Measurements from ENCODE around the gene SLC1A7. TPM values are rescaled to one million over a fixed set of nuclear protein-coding genes. Genes with fewer than 3 reads are reported as not detected.

Gene SLC1A7
- total and polyA plus RNA-seq, 8 donors = 0.08 to 0.45 (median 0.29) TPM; not detected in 5

GRCh38 chr1:53061859-53062707 lies 80.4 kb downstream of the SLC1A7 start, which contains the start of gene PODN:
TSS of gene PODN (plus strand) at chr1:53062213. CDS start at chr1:53069856, 7,643 bp downstream.
- H3K36me3 ChIP-seq = no peaks in the 10 kb centered on the region
- H3K4me1 ChIP-seq = peaks cover 18 to 56% (median 34%) of the 10 kb centered on the region in 4 donors
- H3K27me3 ChIP-seq = peaks cover 0 to 30% (median 22%) of the 10 kb centered on the region in 3 donors
- peak in 1 of 2 donors; percentile 78 for DNase-seq
- H3K9me3 ChIP-seq = no peaks in the 10 kb centered on the region
- H3K4me3 ChIP-seq = peak within 1 kb of the TSS; percentile 66 to 79 (median 68)
- WGBS, 5 donors = 0 to 1% (median 1%) methylated on average over 22 to 73 of the region's 73 CpGs
- TF ChIP-seq EP300 (IDR thresholded peaks at IDR 0.05) (no peak), POLR2A (IDR thresholded peaks at IDR 0.05) (no peak), POLR2AphosphoS5 (IDR thresholded peaks at IDR 0.05) (no peak)
- TF ChIP-seq, protein P1, sequence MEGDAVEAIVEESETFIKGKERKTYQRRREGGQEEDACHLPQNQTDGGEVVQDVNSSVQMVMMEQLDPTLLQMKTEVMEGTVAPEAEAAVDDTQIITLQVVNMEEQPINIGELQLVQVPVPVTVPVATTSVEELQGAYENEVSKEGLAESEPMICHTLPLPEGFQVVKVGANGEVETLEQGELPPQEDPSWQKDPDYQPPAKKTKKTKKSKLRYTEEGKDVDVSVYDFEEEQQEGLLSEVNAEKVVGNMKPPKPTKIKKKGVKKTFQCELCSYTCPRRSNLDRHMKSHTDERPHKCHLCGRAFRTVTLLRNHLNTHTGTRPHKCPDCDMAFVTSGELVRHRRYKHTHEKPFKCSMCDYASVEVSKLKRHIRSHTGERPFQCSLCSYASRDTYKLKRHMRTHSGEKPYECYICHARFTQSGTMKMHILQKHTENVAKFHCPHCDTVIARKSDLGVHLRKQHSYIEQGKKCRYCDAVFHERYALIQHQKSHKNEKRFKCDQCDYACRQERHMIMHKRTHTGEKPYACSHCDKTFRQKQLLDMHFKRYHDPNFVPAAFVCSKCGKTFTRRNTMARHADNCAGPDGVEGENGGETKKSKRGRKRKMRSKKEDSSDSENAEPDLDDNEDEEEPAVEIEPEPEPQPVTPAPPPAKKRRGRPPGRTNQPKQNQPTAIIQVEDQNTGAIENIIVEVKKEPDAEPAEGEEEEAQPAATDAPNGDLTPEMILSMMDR (IDR thresholded peaks at IDR 0.05) = no peak
- peak within 1 kb of the TSS; percentile 30 to 86 (median 77) for H3K27ac ChIP-seq
- intact Hi-C loops (cut with DNase I; ENCODE audit: low total_unique reads) = no loop called here

GRCh38 chr1:53061123-53061858 lies 81.1 kb downstream of the SLC1A7 start:
- H3K27me3 ChIP-seq = peaks cover 0 to 30% (median 22%) of the 10 kb centered on the region in 3 donors
- H3K36me3 ChIP-seq = no peaks in the 10 kb centered on the region
- 45 to 60% (median 45%) methylated on average over 11 to 19 of the region's 19 CpGs for WGBS, 5 donors
- H3K4me3 ChIP-seq = peak overlapping the region; percentile 66 to 79 (median 68)
- peaks cover 18 to 50% (median 30%) of the 10 kb centered on the region in 4 donors for H3K4me1 ChIP-seq
- peak in 1 of 2 donors; percentile 67 for DNase-seq
- intact Hi-C loops (cut with DNase I; ENCODE audit: low total_unique reads) = no loop called here
- H3K9me3 ChIP-seq = no peaks in the 10 kb centered on the region
- peak overlapping the region; percentile 30 to 86 (median 77) for H3K27ac ChIP-seq
- TF ChIP-seq, protein P1 (IDR thresholded peaks at IDR 0.05) = no peak
- no peak for TF ChIP-seq EP300 (IDR thresholded peaks at IDR 0.05)
- no peak for TF ChIP-seq POLR2A (IDR thresholded peaks at IDR 0.05)
- no peak for TF ChIP-seq POLR2AphosphoS5 (IDR thresholded peaks at IDR 0.05)

- Histone ChIP-seq H3K27me3 (peaks cover 0 to 30% (median 22%) of the 10 kb centered on the region in 3 donors), H3K4me3 (no peak overlapping the region), H3K4me1 (peaks cover 18 to 44% (median 29%) of the 10 kb centered on the region in 4 donors), H3K9me3 (no peaks in the 10 kb centered on the region), H3K27ac (peak overlapping the region; percentile 30 to 86 (median 77)), H3K36me3 (no peaks in the 10 kb centered on the region)
- no peak for TF ChIP-seq POLR2AphosphoS5 (IDR thresholded peaks at IDR 0.05)
- no peak for TF ChIP-seq POLR2A (IDR thresholded peaks at IDR 0.05)
- no peak for TF ChIP-seq EP300 (IDR thresholded peaks at IDR 0.05)
- TF ChIP-seq, protein P1 (IDR thresholded peaks at IDR 0.05) = no peak
- WGBS, 5 donors = 52 to 83% (median 70%) methylated on average over 1 of the region's 1 CpG
- intact Hi-C loops (cut with DNase I; ENCODE audit: low total_unique reads) = no loop called here
- DNase-seq = no peak
Measured at GRCh38 chr1:53060579-53060978, 81.9 kb downstream of the SLC1A7 start.

DNA sequence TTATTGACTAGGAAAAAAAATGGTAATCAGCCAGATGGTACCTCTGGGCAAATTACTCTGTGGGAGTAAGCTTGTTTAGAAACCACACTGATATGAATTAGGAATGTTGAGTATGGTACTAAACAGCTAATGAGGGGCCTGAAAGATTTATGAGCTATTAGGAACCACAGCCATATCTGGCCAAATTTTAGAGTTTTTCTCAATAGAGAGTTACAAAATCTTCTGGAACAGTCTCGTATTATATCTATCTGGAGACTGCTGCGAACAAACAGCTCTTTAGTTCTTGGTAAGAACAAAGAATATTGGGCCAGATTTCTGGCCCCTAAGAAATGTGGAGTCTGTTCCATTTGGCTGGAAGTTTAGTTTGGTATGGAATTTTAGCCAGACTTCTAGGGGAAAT lies 85.3 kb downstream of the SLC1A7 start:
- TF ChIP-seq, protein P1 (IDR thresholded peaks at IDR 0.05) = no peak
- TF ChIP-seq EP300 (IDR thresholded peaks at IDR 0.05) = no peak
- no peak for TF ChIP-seq POLR2AphosphoS5 (IDR thresholded peaks at IDR 0.05)
- no peak for TF ChIP-seq POLR2A (IDR thresholded peaks at IDR 0.05)
- intact Hi-C loops (cut with DNase I; ENCODE audit: low total_unique reads) = no loop called here
- no peak for DNase-seq
- Histone ChIP-seq H3K36me3 (peaks cover 1 to 27% (median 15%) of the 10 kb centered on the region in 4 donors), H3K9me3 (no peaks in the 10 kb centered on the region), H3K4me3 (no peak overlapping the region), H3K4me1 (peaks cover 9 to 14% (median 11%) of the 10 kb centered on the region in 4 donors), H3K27me3 (peaks cover 0 to 14% (median 10%) of the 10 kb centered on the region in 3 donors), H3K27ac (peak overlapping the region in 3 of 5 donors; percentile 29 to 44 (median 32))
- 44 to 77% (median 68%) methylated on average over 2 of the region's 2 CpGs for WGBS, 5 donors

Data from stomach (tissue), 9 donors.